Stimulated activated CD8-positive, alpha-beta memory T cell treated with anti-CD3 and anti-CD28 coated beads, Interleukin-12 subunit alpha, Interleukin-12 subunit beta, amount 100 ng/mL, for 4 hours (primary cell): ENCODE data around the gene CACNG4.
"Not testable (repeated sequence)": the region's sequence is repeated elsewhere in the genome, so short reads cannot be mapped to it uniquely, and the experiment has no call there.

Experiments used
- DNase-seq: peaks from one replicate; pipeline ENCODE4 v3.0.0-alpha.2; 2020; ENCODE audit warnings: low read depth

Gene CACNG4

DNA sequence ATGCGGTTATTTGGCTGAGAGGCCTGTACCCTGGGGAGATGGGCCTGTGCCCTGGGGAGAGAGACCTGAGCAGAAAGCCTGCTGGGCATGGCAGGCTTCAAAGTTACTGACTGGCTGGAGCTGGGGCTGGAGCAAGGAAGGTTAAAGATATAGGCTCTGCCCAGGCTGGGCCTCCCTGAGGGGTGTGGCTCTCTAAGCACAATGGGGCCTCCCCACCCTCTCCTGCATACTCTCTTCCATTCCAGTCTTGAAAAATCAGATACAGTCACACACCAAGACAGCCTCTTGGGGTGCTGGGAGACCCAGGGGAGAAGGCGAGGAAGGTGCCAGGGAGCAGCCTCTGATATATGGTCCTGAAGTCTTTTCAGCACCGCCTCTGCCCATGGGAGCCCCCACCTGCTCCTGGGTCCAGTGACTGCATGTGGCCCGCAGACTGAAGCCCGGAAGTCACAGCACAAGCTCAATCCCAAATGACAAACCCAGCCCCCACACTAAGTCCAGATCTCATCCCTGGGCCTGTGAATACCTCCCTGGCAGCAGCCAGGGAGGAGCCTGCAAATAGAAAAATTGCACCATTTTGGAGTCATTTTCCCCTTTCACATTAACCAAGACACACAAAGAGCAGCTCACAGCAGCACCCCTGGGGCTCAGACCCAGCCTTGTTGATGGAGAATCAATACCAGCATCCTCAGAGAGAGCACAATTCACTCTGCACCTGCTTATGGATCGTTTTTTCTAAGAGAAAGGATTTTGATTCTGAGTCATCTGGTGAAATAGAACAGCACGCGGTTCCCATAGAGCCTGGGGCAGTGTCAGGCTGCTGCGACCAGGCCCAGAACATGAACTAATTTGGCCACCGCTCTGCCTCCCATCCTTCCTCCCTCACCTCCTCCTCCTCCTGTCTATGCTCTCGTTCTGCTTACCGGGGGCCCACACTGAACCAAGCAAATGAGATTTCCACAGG is 54.2 kb downstream of the CACNG4 start:
- no peak for DNase-seq

DNA sequence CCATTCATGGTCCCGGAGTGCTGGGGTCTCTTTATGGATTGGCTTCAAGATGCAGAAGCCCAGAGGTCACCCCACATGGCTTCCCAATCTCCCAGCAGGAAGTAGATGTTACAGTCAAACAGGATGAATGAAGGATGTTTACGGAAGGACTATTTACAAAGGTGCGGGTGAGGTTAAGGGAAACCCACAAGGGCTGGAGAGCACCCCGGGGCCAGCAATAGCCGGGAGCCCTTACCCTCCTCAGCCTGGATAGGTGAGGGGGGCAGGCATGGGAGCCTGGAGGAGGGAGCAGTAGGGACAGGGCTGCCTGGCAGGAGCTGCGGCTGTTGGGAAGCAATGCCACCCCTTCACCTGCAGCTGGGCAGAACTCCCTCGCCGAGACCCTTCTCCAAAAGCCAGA is 55.3 kb downstream of the CACNG4 start:
- DNase-seq: no peak

DNA sequence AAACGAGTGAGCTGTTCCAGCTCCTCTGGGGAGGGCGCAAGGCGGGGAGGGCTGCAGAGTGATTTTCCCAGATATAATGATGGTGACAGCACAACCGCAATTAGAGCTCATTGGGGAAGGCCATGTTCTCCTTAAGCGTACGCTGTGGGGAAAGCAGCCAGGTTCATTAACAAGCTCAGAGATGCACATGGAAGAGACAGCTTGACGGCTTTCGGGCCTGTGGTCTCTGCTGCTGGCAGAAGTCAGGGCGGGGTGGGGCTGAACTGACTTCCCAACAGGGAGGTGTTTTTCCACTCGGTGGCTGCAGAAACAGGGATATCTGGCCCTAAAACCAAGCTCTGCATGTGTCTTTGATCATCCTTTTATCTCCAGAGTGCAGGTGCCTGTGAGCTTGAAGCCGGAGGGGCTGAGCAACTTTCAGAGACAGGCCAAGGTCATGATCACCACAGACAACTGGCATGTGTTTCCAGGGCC is 55.8 kb downstream of the CACNG4 start:
- no peak for DNase-seq

GRCh38 chr17:67021196-67021595 is 56.7 kb downstream of the CACNG4 start:
- no peak for DNase-seq

- no peak for DNase-seq
Measured at GRCh38 chr17:67021743-67022450, 57.4 kb downstream of the CACNG4 start.

- no peak for DNase-seq
Measured at GRCh38 chr17:67022451-67022810, 57.9 kb downstream of the CACNG4 start.

- no peak for DNase-seq
Measured at GRCh38 chr17:67024736-67025135, 60.2 kb downstream of the CACNG4 start.

GRCh38 chr17:67025216-67025792 is 60.8 kb downstream of the CACNG4 start:
- no peak for DNase-seq

GRCh38 chr17:67026341-67026740 is 61.8 kb downstream of the CACNG4 start:
- DNase-seq: no peak

DNA sequence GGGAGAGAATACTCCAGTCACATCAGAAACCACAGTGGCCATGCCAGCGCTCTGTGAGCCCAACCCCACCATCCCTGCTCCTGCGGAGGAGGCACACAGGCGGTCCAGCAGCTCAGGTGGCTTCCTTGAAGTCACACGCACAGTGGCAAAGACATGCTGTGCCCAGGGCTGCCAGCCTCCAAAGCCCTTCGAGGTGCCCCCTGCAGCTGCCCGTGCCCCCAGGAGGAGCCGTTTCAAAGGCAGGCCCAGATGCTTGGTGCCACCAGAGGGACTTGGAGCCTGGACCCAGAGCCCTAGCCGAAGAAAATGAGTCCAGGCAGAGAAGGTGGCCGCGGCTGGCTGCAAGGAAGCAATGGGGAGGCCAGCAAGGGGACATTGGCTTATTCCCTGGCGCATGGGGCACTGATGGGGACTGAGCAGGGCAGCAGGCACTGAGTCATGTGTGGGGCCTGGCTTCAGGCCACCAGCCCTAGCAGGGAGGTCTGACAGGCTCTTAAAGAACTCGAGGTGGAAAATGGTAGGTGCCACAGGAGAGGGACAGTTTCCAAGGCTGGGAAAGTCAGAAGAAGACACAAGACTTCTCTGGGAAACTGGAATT is 62.6 kb downstream of the CACNG4 start:
- no peak for DNase-seq

- DNase-seq: no peak
Measured at GRCh38 chr17:67030641-67031040, 66.1 kb downstream of the CACNG4 start.

- no peak for DNase-seq
Measured at GRCh38 chr17:67032382-67032781, 67.9 kb downstream of the CACNG4 start.

GRCh38 chr17:67032985-67033384 is 68.5 kb downstream of the CACNG4 start:
- no peak for DNase-seq

GRCh38 chr17:67033613-67034012 is 69.1 kb downstream of the CACNG4 start:
- DNase-seq: no peak

GRCh38 chr17:67035131-67036083 is 70.9 kb downstream of the CACNG4 start:
- DNase-seq: no peak

DNA sequence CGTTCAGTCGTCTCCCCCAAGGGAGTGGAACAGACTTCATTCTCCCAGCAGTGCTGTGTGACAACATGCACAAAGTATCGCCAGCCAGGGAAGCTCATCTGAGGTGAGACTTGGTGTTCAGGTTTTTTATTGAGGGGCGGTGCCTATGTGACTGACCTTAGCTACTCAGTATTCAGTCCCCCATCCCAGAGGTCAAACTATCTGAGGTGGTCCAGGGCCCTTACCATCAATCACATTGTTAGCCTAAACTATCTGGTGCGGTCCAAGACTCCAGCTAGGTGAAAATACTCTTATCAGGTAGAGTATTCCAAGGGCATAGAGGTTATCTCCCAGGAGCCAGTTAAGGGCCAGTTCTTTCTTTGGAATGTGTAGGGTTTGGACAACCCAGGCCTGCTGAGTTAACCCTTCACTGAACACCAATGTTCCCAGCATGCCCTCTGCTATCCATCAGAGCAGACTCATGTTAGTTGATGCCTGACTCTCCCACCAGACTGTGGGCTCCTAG is 74.4 kb downstream of the CACNG4 start:
- DNase-seq: no peak

DNA sequence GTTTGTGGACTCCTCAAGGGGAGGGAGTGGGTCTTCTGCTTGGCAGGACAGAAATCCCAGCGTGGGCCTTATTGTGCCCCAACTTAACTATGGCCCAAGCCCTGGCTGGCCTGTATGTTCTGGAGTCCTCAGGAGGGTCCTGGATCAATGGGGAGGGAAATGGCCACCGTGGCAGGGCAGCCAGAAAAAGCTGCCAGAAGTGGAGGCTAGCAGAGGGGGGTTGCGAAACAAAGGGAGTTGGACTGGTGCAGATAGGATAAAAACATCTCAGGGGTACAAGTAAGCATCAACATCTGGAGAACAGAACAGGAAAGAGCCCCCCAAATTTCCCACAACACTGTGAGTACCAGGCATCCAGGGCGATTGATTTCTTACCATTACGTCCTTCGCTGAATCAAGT is 76.1 kb downstream of the CACNG4 start:
- DNase-seq: no peak

- DNase-seq: not testable (repeated sequence)
Measured at GRCh38 chr17:67041119-67041518, 76.6 kb downstream of the CACNG4 start.

GRCh38 chr17:67041531-67041930 is 77.0 kb downstream of the CACNG4 start:
- DNase-seq: no peak

GRCh38 chr17:67041941-67042899 is 77.7 kb downstream of the CACNG4 start:
- DNase-seq: no peak
